Left lung (tissue), 10 donors: ENCODE measurements around the gene YTHDF1. TPM values are rescaled to one million over a fixed set of nuclear protein-coding genes. Genes with fewer than 3 reads are reported as not detected.
A peak's percentile ranks its signal among the peaks of the same experiment; 100 is the strongest.

Experiments used
- ATAC-seq: fragments of 200-7000 bp; cut with Tn5 transposase; one replicate; pipeline ENCODE4 v1.9.1; 2020; ENCODE audit warnings: moderate library complexity
- DNase-seq, 4 donors: peaks; one replicate each; pipeline ENCODE4 v3.0.0-alpha.2; 2013 to 2020
- H3K27ac ChIP-seq, 2 donors: fragments of 200-600 bp; sonication (generic) in 1 of 2; one replicate each; pipeline versions ENCODE4 v1.5.0 to v1.8.0; 2020 to 2021
- H3K27me3 ChIP-seq, 2 donors: fragments of 200-600 bp; sonication (generic) in 1 of 2; one replicate each; pipeline versions ENCODE4 v1.5.0 to v1.8.0; 2020 to 2021
- H3K36me3 ChIP-seq, 2 donors: fragments of 200-600 bp; sonication (generic) in 1 of 2; one replicate each; pipeline versions ENCODE4 v1.5.0 to v1.8.0; 2020 to 2021
- H3K4me1 ChIP-seq, 2 donors: fragments of 200-600 bp; one replicate each; pipeline ENCODE4 v1.8.0; 2021
- H3K4me3 ChIP-seq, 2 donors: fragments of 200-600 bp; sonication (generic) in 1 of 2; one replicate each; pipeline versions ENCODE4 v1.5.0 to v1.8.0; 2020 to 2021; ENCODE audit warnings: mild to moderate bottlenecking in 1 of 2
- H3K9me3 ChIP-seq, 2 donors: fragments of 200-600 bp; sonication (generic) in 1 of 2; one replicate each; pipeline versions ENCODE4 v1.5.0 to v1.8.0; 2020 to 2021
- intact Hi-C, 2 donors: fragments of 100-400 bp; cut with DNase I; formaldehyde crosslinking; loops; one replicate each; pipeline versions ENCODE4 v1.11.2 to v1.14.2; 2022
- polyA plus RNA-seq, 6 donors: library from polyadenylated mRNA; unstranded; fragments of 120-200 nt; gene quantifications; one replicate each; pipeline ENCODE4 v1.2.1, GENCODE V29; 2013; ENCODE audit not compliant: insufficient read length in 6 of 6
- total RNA-seq, 2 donors: library from RNA; stranded (reverse); fragmentation: NEBNext Ultra II Directional; extraction: Animal tissue kit (Norgen Biotek cat#: 25700); gene quantifications; one replicate each; pipeline ENCODE4 v1.2.1, GENCODE V29; 2021
- TF ChIP-seq, protein P1 (sequence below), 2 donors: fragments of 200-600 bp; sonication (generic) in 1 of 2; IDR thresholded peaks; one replicate each; pipeline versions ENCODE4 v1.5.0 to v1.8.0; 2021; ENCODE audit warnings: antibody characterized with exemption in 2 of 2
- donor health status: DM: no; HTN: yes; CAD: no.
- donor health status: DM: no; HTN: no; CAD: no.

Gene YTHDF1
- total and polyA plus RNA-seq, 8 donors = 34.3 to 43.3 (median 36.5) TPM

GRCh38 chr20:63188641-63189321 is 27.1 kb downstream of the YTHDF1 start:
- Histone ChIP-seq H3K9me3 (no peaks in the 10 kb centered on the region), H3K4me3 (no peak overlapping the region), H3K27me3 (peaks cover 0 to 10% of the 10 kb centered on the region in 2 donors), H3K4me1 (no peaks in the 10 kb centered on the region), H3K27ac (no peak overlapping the region), H3K36me3 (no peaks in the 10 kb centered on the region)
- ATAC-seq (no peak), DNase-seq (peak in 1 of 4 donors; percentile 69)
- intact Hi-C loops = loop anchor here in 1 of 2 donors (10.0 kb wide), 1 partner anchor 134 kb away; no protein-coding TSS in a partner anchor
- TF ChIP-seq, protein P1, sequence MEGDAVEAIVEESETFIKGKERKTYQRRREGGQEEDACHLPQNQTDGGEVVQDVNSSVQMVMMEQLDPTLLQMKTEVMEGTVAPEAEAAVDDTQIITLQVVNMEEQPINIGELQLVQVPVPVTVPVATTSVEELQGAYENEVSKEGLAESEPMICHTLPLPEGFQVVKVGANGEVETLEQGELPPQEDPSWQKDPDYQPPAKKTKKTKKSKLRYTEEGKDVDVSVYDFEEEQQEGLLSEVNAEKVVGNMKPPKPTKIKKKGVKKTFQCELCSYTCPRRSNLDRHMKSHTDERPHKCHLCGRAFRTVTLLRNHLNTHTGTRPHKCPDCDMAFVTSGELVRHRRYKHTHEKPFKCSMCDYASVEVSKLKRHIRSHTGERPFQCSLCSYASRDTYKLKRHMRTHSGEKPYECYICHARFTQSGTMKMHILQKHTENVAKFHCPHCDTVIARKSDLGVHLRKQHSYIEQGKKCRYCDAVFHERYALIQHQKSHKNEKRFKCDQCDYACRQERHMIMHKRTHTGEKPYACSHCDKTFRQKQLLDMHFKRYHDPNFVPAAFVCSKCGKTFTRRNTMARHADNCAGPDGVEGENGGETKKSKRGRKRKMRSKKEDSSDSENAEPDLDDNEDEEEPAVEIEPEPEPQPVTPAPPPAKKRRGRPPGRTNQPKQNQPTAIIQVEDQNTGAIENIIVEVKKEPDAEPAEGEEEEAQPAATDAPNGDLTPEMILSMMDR (IDR thresholded peaks at IDR 0.05) = no peak

DNA sequence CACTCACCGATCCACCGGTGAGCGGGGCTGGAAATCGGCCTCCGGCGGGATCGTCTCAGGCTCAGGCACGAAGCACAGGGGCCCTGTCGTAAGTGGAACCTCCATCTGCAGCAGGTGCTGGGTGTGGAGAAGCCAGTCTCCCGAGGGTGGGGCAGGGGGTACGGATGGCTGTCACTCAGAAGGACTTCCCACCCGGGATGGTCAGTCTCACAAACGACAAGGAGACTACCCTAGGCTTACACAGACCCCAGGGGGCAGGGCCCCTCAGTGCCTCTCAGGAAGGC is 27.8 kb downstream of the YTHDF1 start:
- H3K27ac ChIP-seq = no peak overlapping the region
- intact Hi-C loops = loop anchor here in 1 of 2 donors (10.0 kb wide), 1 partner anchor 133 kb away; no protein-coding TSS in a partner anchor
- H3K4me3 ChIP-seq = no peak overlapping the region
- H3K4me1 ChIP-seq = no peaks in the 10 kb centered on the region
- no peaks in the 10 kb centered on the region for H3K9me3 ChIP-seq
- TF ChIP-seq, protein P1 (IDR thresholded peaks at IDR 0.05) = no peak
- DNase-seq (peak in 1 of 4 donors; percentile 39), ATAC-seq (no peak)
- H3K27me3 ChIP-seq = peaks cover 0 to 16% of the 10 kb centered on the region in 2 donors
- H3K36me3 ChIP-seq = no peaks in the 10 kb centered on the region

GRCh38 chr20:63187338-63188158 is 28.4 kb downstream of the YTHDF1 start:
- H3K4me3 ChIP-seq = no peak overlapping the region
- intact Hi-C loops = loop anchor here in 1 of 2 donors (10.0 kb wide), 1 partner anchor 133 kb away; no protein-coding TSS in a partner anchor
- H3K36me3 ChIP-seq = no peaks in the 10 kb centered on the region
- peak in 1 of 4 donors; percentile 54 for DNase-seq
- H3K27me3 ChIP-seq = peaks cover 0 to 22% of the 10 kb centered on the region in 2 donors
- TF ChIP-seq, protein P1 (IDR thresholded peaks at IDR 0.05) = no peak
- no peaks in the 10 kb centered on the region for H3K4me1 ChIP-seq
- ATAC-seq = no peak
- H3K27ac ChIP-seq = no peak overlapping the region
- H3K9me3 ChIP-seq = no peaks in the 10 kb centered on the region

DNA sequence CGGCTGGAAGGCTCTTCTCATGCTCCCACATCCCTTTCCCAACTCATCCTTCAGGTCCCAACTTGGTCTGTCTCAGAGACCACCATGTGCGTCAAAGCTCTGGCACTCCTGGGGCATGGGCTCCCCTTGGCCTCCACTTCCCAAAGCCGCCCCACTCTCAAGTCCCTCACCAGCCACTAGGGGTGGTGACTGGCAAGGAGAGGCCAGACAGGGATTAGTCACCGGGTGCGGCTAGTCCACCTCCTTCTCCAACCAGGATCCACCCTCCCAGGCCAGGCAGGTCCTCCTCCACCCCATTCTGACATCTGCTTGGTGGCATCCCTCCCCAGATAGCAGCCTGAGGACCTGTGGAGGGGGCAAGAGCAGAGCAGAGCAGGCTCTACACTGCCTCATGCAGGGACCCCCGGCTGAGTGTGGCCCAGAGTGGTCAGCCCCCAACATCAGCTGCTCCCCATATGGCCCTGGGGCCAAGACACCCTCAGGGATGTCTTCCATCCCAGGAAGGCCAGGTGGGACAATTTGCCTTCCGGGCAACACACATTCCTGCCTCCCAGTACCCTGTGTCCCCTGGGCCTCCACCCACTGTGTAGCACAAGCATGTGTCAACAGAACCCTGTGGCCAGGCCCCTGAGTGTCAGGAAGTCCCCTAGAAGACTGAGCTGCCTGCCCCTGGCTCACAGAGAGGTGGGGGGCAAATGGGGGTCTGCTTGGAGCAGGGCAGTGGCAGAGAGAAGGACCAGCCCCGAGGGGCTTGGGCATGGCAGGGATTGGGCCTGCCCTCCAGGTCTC is 29.2 kb downstream of the YTHDF1 start:
- Histone ChIP-seq H3K9me3 (no peaks in the 10 kb centered on the region), H3K27ac (no peak overlapping the region), H3K4me3 (no peak overlapping the region), H3K27me3 (peaks cover 0 to 30% of the 10 kb centered on the region in 2 donors), H3K36me3 (no peaks in the 10 kb centered on the region), H3K4me1 (no peaks in the 10 kb centered on the region)
- intact Hi-C loops = loop anchor here in 1 of 2 donors (10.0 kb wide), 1 partner anchor 132 kb away; no protein-coding TSS in a partner anchor
- peak in 1 of 4 donors; percentile 39 for DNase-seq
- TF ChIP-seq, protein P1 (IDR thresholded peaks at IDR 0.05) = no peak
- no peak for ATAC-seq
